ENCODE results near the gene SORCS1.

SORCS1 gene

DNA sequence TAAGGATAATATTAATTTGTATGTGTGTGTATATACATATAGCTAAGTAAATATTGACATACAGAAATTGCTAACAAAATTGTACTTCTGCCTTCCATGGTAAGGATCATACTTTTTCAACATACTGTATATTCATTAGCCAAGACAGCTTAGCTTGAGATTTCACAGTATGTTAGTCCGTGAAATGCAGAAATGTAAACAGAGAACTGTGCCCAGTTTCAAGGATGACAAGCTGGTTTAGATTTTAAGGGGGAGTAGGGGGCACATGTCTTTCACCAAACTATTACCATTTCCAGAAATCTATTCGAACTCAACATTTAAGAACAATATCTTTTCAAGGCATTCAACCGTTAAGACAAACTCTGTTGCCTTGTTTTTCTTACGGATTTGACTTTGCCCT lies 182.2 kb downstream of the SORCS1 start:
- no peak for FAIRE-seq

DNA sequence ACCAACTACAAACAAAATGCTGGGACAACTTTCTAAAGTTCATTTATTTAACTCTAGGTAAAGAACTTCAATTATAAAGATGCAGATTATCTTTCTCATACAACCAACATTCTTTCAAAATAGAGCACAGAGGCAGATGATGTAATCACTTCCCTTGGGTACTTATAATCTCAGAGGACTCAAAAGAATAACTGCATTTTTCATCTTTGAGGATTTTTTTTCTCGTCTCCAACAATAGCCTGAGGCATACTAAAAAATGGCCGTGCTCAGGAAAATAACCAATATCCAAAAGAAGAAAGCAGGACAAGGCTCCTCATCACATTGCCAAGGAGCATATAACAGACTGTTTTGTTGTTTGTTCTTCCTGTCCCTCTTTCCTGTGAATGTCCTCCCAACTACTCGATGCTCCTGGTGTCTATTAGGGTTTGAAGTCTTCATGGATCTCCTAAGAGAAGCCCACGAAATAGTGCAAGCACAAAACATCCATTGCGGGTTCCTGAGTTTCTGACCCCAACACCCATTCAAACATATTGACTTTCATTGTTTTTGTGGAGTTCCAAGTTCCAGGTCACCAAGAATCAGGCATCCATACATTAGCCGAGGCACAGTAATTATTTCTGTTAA lies 182.9 kb downstream of the SORCS1 start:
- FAIRE-seq: no peak

DNA sequence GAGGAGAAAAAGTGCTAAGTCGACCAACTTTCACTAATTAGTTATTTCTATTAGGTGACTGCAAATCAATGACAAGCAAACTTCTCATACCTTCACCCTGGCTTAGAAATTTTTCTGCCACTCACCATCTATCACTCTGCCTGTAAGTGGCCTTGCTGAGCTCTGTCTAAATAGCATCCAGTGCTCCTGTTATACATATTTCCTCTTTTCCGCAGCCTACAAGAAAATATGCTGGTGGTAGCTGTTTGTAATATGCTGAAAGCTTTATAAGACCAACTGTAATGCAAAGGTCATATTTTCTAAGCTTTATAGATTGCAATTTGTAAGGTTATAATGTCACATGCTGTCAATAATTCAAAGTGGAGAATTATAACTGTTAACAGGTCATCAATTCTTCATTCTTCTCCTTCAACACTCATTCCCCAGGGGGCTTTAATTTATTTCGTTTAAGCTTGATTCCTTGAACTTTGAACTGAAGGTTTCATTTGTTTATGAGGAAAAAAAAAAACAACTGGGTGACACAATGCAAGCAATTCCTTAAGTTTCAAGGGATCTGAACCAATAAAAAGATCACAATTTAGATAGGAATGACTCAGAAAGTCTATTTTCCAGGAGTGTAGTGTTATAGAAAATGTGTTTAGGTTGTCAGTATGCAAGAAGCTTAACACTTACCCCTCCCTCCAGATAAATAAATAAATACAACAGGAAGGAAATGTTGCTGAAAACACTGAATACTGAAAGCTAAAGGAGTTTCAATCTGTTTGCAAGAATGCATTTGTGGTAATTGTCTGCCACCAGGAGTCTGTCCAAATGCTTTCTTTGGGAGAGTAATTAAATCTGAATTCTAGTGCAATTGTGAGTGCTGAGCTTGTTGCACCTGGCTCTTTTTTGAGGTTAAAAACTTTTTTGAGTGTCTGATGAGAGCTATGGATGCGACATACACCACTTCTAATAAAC lies 183.7 kb downstream of the SORCS1 start:
- no peak for FAIRE-seq

DNA sequence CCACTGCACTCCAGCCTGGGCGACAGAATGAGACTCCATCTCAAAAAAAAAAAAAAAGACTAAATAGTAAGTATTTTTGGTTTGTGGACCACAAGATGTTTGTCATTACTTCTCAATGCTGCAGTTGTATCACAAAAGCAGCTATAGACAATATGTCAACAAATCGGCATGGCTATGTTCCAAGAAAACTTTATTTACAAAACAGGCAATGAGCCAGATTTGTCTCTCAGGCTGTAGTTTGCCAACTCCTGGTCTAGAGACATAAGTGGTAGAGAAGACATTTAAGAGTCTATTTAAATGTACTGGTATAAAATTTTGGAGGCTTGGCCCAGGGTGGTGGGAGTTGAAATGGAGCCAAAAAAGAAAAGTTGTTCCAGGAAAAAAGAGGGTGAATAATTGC lies 185.8 kb downstream of the SORCS1 start:
- no peak for FAIRE-seq

DNA sequence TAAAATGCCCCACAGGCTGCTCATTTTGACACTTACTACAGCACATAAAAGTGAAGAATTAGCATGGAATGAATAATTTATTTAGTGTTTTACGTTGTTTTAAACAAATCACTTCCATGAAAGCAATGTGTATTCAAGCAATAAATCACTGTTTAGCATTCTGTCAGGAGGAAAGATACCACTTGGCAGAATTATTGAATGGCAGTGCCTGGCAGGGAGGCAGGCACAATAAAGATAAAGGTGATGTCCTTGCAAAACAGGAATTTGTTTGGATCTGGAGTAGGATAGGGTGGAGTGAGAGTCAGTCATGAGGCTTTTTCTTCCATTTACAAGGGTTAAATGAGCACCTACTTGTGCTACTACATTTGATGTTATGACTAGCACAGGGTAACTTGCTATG lies 190.8 kb downstream of the SORCS1 start:
- no peak for FAIRE-seq

DNA sequence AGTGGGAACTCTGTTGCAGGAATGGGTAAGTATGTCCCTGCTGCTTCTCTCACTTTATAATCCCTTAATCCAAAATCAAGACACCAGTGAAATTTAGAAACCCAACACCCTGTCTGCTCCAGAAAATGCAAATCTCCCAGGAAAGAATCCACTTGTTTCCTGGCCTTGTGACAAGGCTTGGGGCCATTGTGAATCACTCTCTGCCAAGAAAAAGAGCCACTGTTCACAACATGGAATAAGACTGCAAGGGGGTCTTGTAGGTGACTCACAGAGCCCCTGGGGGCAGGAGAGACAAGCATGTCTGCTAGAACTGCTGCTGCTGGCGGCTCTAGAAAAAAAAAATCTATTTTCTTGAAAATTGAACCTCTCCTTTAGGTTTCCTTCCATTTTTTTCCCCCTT lies 191.2 kb downstream of the SORCS1 start:
- no peak for FAIRE-seq

DNA sequence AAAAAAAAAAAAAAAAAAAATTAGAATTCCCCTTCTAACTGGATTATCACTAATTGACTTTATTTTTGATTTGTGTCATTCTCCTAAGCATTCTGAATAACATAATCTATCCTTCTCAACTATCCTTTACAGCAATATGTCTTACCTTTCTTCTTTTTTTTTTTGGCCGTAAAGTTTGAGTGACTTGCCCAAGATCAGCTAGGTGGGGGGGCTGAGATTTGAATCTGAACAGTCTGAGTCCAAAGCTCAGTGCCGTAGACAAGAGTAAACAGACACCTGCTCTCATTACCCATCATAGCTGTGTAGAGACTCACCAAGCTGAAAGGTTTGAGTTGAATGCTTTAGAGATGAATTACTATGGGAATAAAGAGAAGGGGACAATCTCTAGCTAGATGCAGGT lies 192.1 kb downstream of the SORCS1 start:
- FAIRE-seq: no peak

DNA sequence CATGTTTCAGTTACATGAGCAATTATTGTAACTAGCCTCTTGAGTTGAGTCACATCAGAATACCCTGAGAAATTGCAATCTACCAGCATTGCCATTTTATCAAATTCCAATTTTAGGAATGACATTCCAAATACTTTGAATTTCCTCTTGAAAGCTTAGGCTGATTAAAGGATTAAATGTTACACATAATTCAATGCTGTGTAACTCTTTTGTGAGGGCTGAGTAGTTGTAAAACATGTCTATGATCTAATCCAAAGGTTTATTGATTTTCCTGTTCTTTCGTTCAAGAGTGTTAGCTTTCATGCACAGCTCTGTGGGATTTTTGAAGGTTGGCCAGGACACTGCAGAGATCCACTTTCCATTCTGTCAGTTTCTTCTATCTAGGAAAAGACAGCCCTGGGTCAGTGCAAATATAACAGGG lies 193.1 kb downstream of the SORCS1 start:
- FAIRE-seq: no peak

DNA sequence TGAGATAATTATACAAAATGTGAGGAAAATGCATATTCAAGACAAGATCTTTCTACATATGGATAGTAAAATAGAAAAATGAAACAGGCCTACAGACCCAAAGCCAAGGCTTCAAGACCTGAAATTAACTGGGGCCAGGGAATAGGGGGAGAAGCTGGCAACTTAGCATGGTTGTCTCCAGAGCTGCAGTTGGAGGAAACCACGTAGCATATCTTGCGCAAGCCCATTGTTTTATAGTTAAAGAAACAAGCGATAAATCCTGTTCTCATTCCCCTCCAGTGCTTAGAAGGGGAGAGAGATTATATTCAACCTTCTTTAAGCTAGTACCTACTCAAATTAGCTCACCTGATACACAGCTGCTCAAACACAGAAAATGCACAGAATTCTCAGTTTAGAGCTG lies 197.1 kb downstream of the SORCS1 start:
- no peak for FAIRE-seq

DNA sequence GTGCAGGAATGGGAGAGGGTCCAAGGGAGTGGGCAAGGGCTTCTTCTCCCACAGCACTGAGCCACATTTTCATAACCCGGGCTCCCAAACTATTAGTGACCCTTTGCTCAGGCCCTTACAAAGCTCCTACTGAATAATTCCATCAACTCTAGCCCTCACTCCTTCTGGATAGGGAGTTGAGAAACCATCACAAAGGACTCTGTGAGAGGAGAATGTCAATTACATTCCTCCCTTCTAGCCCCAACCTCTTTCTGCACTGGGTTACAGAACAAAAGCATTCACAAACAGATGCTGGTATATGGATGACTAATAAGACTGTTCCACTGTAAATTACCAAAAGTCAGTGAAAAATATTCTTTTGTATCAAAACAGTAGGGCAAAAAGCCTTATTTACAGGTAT lies 203.7 kb downstream of the SORCS1 start:
- FAIRE-seq: no peak

DNA sequence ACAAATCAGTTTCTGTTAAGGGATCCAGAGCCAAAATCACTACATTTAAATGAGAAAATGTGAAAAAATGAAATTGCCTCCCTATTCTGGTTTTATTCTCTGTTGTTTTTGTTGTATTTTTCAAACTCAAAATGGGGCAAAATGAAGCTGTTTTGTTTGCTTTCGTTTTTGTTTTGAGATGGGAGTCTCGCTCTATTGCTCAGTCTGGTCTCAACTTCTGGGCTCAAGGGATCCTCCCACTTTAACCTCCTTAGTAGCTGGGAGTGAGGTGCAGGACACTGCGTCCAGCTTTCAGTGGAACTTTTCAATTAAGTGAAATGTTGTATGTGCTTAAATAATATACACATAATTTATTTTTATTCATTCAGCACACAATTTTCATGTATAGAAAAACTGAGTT lies 205.0 kb downstream of the SORCS1 start:
- no peak for FAIRE-seq

DNA sequence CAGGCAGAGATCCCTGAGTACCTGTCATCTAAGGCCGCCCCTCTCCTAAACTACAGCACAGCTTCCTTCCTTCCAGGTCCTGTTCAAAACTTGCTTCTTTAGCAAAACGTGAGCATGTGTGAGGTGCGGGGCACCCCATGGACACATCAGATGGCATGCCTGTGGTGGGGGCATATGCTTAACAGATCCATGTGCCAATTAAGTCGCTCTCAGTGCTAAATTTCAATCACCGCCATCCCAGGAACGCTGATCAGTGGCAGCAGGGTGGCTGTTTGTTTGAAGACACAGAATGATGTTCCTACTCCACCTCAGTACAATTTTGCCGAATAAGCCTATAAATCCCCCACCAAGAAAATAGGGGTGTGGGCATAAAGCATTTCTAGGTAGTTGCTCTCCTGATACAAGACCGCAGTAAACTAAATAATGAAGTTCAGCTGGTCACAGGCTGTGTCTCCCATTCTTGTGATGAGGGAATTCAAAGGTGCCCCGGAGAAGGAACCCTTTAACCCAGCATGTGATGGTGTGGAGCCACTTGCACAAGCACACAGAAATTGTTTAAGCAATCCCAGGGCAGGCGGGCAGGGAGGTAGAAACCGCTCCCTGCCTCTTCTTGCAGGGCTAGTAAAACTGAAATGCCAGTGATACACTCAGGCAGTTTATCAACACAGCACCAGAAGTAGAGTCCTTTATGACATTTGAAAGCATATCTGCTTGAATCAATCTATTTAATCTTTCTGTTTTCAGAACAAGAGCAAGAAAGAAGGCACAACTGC lies 205.7 kb downstream of the SORCS1 start:
- no peak for FAIRE-seq

DNA sequence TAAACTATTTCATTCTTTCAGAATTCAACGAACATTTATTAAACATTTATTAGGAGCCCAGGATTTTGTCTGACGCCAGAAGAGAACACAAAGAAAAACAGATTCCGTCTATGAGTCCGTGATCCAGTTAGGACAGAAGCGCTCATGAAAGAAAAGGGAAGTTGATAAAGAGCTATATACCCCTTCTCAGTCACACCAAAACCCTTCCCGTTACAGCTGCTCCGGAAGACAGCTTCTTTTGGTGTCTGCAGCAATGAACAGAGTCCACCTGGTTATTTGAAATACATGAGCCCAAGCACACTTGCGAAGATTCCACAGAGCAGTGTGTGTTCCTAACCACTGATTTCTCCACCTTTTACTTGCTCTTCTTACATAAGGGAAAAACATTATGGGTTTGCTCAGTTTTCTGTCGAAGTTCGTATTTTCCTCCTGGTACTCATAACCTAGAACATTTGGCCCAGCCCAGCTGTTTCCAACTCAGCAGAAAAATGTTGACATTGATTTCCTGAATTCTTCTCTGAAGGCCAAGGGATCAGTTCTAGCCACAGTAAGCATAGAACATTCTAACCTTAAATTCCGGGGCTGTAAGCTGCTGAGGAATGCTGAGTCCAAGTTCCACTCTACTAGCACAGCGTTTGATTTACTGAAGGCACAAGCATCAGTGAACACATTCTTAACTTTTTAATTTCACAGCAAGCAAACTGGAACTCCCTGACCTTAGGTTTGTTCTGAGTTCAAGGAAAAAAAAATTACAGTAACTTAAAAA lies 206.5 kb downstream of the SORCS1 start:
- no peak for FAIRE-seq

DNA sequence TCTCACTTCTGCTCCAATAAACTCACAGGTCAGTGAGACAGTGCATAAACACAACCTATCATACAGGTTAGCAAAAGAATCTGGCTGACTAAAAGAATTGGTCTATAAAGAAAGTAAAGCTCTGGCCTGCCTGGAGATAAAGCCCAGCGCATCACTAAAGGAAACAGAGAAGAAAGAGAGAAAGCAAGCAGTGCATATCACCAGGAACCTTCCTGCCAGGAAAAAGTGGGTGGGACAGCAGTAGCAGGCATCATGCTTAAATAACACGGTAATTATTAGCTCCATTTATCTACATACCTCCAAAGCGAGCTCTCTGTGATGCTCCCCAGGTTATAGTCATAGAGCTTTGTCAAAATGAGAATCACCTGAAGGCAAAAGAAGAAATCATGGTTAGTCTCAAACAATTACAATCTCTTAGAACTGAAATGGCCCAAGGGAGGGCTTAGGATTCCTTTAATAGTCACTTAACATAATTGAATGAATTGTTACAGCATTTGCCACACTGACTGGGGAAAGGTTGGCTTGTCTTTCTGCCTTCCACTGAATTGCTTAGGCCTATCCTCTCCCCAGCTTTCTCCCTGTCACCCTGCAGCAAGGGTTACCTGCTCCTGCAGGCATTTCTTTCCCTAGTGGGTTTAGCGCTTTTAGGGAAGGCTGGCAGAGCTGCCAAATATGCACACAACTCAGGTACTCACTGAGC lies 208.1 kb downstream of the SORCS1 start:
- no peak for FAIRE-seq

DNA sequence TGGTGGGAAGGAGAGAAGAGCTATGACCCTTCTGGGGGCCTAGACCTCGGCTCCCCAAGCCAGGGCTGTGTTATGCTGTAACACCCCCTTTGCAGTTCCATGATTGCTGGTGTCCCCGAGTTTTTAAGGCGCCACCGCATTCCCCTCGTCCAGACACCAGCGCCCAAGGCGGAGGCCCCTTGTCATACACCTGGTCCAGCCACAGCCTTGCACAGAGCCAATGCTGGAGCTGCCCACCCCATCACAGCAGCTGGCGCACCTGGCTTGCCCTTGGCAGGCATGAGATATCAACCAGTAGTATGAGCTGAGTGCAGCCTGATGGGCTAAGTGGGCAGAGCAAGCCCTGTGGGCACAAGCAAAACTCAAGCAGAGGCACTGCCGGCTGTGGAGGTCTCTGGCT lies 209.4 kb downstream of the SORCS1 start:
- FAIRE-seq: no peak

DNA sequence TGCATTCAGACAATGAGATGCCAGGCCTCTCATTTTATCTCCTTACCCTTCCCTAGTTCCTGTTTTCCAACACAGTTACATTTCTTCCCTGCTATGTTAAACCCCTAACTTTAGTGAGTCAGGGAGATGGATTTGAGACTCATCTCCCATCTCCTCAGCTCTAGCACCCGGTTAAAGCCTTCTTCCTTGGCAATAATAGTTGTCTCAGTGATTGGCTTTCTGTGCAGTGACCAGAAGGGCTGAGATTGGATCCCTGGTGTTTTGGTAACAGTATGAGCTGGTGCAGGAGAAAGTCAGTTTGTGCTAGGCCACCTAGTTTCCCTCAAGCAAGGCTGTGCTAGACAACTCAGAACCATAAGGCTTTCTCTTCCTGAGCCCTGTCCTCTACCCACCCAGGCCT lies 212.5 kb downstream of the SORCS1 start:
- FAIRE-seq: no peak

DNA sequence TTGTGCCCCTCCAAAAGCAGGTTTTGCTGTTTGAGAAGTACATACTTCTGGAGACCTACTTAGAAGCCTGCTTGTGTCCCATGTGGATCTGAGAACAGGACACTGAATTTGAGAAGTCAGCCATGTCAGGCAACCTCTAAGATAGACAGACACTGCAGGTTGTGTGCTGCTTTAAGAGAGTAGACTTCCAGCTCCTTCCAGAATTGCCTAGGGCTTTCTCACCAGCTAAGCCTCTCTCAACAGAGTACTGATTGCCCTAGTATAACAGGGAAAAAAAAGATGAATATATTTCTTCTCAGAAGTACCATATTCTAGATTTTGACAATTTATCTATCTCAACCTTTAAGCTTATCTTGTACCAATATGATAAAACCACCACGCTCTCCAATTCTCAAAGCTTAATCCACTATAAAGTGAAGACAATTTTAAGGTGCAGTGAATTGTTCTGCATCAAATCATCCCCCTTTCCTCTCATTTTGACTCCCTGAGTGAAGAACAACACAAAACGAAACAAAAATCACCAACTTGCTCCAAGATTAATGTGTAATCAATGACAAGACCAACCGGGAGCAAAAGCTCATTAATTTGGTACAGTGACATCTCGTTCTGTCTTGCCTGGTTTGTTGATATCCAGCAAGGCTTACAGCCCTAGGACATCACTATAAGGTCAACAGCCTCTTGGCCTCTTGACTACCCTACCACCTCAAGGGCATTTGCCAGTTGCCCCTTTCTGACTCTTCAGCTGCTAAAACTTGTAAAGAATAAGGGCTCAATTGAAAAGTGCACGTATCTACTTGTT lies 214.6 kb downstream of the SORCS1 start:
- FAIRE-seq: no peak

DNA sequence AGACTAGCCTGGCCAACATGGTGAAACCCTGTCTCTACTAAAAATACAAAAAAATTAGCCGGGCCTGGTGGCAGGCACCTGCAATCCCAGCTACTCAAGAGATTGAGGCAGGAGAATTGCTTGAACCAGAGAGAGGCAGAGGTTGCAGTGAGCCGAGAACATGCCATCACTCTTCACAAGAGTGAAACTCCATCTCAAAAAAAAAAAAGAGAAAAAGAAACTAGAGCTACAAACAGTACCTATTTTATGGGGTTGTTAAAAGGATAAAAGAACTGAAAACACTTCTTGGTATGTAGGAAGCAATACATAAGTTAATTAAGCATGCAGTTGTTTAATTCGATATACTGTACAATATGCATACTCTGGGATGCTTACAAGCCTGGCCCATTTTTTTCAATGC lies 216.9 kb downstream of the SORCS1 start:
- no peak for FAIRE-seq

DNA sequence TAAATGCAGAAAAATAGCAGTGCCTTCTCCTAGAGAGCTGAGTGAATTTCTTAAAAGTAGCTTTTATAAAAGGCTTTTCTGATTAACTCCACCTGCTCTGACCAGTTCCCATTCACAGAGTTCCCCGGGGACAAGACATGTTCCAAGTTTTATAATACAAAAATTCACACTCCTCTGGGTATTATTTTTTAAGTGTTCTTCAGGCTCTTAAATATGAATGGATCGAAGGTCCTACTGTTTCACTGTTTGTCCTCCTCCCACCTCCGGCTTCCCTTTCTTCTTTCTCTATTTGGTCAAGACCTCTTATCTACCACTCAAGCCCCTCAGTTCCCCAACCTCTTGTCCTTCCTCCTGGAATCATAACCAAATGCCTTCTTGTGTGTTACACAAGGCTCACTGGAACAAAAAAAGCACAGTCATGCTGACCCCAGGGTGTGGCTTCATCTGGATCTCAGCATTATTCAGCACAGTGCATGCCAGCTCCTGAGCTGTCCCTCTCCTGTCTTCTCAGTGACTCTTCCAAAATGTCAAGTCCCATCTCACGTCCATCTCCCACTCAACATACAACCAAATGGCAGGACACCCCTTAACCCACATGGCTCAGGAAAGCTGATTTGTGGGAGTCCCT lies 222.4 kb downstream of the SORCS1 start:
- FAIRE-seq: no peak

DNA sequence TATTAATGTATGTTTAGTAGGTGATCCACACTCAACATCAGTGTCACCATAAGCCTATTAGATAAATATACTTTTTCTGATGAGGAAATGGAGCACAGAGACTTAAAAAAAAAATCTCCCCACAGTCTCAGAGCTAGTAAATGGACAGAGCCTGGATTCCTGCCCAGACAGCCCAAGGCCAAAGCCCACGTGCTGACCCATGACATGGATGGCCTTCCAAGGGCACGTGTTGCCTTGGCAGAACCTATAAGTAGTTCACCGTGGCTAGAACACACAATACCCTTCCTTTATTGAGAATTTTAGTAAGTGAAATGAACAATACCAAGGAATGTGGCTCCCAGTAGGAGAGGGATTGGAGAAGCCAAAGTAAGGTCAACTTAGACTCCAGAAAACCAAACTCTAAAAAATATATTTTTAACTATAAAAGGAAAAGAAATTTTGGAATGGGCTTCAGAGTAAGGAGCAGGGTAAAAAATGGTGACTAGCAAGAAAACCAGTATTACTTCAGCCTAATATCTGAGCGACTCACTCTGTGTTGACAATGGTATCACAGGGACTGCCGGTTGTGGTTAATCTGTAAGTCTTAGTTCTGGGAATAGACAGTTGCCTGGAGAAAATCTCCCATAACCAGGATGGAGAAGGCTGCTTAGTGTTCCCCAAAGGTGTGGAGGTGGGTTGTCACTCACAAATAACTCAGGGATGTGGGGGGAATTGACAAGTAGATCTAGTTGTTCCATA lies 223.0 kb downstream of the SORCS1 start:
- no peak for FAIRE-seq
